DMS 273 (cell line): ENCODE measurements around the gene PLPP7.
"Not testable (repeated sequence)": the region's sequence is repeated elsewhere in the genome, so short reads cannot be mapped to it uniquely, and the experiment has no call there.

Source experiments
- DNase-seq: peaks from one replicate; lab custom pipeline; 2025; ENCODE audit not compliant: unreplicated experiment; lab: John Stamatoyannopoulos, UW

Gene PLPP7

DNA sequence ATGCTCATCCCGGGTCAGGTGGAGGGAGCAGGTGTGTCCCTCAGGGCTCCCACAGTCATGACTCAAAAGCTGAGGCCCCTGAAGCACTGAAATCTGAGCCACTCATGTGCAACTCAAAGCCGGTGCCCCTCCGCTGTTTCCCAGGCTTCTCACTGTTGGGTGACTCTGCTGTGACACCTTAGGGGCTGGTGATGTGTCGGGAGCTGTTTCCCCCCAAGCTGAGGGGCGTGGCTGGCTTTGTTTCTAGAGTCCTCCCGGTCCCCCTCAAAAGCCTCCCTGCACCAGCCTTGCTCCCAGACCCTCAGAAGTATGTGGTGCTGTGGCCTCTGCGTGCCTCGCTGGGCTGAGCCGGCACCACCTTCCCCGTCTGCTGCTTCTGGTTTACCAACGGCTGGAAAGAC lies 39.7 kb downstream of the PLPP7 start:
- no peak for DNase-seq

DNA sequence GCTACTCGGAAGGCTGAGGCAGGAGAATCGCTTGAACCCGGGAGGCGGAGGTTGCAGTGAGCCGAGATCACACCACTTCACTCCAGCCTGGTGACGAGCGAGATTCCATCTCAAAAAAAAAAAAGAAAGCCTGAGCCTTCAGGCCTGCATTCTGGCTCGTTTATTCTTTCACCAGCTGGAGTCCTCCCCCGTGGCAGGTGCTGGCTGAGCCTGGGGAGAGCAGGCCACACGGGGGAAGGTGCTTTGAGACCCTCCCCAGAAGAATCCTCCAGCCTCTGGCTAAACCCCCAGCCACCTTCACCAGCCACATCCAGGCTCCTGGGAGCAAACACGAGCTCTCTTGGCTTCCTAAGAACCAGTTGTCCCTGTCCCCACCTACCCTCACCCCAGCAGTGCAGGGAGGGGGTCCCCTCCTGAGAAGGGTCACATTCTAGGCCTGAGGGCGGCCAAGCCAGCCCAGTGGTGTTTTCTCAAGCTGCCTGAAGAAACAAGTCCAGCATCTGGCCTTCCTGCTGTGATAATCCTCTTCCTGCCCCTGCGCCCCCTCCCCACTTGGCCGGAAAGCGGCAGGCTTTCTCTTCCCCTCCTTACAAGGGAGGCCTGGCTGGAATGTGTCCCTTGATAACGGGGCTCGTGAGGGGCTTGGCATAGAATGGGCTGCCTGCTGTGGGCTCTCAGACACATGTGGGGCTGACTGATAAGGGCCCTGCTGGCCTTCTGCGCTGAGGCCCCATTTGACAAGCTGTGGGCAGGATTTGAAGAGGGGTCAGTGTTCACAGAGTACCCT lies 41.5 kb downstream of the PLPP7 start:
- DNase-seq: peak; percentile 48

DNA sequence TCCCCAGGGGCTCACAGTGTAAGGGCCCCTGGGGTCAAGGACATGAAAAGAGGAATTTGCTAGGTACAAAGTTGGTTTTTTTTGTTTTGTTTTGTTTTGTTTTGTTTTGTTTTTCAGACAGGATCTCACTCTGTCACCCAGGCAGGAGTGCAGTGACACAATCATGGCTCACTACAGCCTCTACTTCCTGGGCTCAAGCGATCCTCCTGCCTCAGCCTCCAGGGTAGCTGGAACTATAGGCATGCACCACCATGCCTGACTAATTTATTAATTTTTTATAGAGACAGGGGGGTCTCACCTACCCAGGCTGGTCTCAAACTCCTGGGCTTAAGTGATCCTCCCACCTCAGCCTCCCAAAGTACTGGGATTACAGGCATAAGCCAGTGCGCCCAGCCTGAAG lies 42.5 kb downstream of the PLPP7 start:
- not testable (repeated sequence) for DNase-seq

DNA sequence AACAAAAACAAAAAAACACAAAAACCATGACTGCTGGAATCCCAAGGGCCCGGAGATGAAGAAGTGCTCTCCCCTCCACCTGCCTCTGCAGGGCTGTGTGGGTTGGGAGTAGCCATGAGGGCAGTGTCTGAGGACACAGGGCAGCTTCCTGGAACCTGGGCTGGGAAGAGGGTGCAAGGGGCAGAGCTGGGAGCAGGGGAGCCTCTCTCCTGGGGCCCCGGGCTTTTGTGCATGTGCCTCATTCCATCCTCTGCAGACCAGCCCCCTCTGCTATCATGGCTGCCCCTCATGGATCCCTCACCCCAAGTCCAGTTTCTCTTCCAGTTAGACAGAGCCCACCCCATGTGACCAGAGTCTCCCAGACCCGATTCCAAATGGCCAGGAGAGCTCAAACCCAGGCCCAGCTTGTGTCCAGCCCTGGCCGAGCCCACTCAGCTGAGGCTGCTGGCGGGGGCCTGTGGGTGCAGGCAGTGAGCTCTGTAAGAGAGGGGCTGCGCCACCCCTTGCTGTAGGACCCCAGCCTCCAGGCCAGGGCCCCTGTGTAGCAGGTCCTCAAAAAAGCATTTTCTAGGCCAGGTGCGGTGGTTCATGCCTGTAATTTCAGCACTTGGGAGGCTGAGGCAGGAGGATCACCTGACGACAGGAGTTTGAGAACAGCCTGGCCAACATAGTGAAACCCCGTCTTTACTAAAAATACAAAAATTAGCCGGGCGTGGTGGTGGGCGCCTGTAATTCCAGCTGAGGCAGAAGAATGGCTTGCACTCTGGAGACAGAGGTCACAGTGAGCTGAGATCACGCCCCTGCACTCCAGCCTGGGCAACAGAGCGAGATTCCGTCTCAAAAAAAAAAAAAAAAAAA lies 44.5 kb downstream of the PLPP7 start:
- no peak for DNase-seq

DNA sequence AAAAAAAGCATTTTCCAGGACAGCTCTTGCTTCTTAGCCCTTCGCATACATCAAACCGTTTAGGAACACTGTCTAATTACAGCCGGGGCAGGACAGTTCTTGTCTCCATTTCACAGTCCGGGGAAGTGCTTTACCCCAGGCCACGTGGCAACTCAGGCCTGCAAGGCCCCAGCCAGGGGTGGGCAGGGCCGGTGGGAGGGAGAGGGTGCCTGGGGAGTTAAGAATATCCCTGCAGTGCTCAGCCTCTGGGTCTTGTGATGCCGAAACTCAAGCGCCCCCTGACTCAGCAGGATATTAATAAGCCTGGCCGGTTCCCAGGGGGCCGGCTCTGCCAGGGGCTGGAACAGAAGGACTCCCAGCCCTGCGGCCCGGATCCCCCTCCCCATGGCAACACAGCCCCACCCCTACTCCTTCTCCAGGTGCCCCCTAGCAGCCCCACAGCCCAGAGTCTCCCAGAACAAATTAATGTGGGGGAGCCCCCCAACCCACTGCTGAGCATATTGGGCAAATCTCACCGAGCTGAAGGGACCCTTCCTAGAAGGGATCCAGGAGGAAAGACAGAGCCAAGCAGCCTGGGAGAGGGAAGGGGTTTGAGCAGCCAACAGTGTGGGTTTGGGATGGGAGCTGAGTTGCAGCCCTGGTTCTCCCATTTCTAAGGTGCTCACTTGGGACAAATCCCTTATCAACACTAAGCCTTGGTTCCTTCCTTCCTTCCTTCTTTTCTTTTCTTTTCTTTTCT lies 45.3 kb downstream of the PLPP7 start:
- peak; percentile 64 for DNase-seq

DNA sequence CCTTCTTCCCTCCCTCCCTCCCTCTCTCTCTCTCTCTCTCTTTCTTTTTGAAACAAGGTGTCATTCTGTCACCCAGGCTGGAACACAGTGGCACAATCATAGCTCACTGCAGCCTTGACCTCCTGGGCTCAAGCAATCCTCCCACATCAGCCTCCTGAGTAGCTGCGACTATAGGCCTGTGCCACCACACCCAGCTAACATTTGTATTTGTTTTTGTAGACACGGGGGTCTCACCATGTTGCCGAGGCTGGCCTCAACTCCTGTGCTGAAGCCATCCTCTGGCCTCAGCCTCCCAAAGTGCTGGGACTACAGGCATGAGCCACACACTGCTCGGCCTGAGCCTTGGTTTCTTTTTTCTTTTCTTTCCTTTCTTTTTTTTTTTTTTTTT lies 45.8 kb downstream of the PLPP7 start:
- DNase-seq: no peak

DNA sequence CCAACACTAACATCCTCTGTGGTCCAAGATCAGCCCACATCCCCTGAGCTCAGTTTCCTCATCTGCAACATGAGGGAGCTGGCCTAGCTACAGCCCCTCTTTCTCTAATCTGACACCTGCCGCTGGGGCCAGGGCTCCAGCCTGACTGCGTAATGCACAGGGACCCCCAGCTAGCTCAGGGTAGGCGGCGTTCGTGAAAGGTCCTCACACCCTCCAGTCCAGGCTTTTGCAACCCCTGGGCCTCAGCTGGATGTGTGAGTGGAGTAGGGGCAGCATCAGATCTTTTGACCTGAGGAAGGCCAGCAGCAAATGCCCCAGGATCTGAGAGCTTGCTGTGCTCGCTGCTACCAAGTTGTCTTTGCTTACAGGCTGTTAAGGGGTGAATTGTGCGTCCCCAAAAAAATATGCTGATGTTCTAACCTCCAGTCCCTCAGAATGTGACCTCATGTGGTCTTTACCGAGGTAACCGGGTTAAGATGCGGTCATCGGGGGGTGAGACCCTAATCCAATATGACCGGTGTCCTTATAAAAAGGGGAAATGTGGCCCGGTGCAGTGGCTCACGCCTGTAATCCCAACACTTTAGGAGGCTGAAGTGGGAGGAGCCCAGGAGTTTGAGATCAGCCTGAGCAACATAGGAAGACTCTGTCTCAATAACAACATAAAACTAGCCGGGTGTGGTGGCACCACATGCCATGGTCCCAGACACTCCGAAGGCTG lies 47.8 kb downstream of the PLPP7 start:
- no peak for DNase-seq

DNA sequence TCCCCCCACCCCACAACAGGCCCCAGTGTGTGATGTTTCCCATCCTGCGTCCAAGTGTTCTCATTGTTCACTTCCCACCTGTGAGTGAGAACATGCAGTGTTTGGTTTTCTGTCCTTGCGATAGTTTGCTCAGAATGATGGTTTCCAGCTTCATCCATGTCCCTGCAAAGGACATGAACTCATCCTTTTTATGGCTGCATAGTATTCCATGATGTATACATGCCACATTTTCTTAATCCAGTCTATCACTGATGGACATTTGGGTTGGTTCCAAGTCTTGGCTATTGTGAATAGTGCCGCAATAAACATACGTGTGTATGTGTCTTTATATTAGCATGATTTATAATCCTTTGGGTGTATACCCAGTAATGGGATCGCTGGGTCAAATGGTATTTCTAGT lies 49.7 kb downstream of the PLPP7 start:
- DNase-seq: not testable (repeated sequence)

DNA sequence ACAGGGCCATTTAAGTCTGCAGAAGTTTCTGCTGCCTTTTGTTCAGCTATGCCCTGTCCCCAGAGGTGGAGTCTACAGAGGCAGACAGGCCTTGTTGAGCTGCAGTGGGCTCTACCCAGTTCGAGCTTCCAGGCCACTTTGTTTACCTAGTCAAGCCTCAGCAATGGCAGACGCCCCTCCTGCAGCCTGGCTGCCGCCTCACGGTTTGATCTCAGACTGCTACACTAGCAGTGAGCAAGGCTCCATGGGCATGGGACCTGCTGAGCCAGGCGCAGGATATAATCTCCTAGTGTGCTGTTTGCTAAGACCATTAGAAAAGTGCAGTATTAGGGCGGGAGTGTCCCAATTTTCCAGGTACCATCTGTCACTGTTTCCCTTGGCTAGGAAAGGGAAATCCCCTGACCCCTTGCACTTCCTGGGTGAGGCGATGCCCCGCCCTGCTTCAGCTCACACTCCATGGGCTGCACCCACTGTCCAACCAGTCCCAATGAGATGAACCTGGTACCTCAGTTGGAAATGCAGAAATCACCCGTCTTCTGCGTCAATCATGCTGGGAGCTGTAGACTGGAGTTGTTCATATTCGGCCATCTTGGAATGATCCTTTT lies 55.5 kb downstream of the PLPP7 start:
- not testable (repeated sequence) for DNase-seq

DNA sequence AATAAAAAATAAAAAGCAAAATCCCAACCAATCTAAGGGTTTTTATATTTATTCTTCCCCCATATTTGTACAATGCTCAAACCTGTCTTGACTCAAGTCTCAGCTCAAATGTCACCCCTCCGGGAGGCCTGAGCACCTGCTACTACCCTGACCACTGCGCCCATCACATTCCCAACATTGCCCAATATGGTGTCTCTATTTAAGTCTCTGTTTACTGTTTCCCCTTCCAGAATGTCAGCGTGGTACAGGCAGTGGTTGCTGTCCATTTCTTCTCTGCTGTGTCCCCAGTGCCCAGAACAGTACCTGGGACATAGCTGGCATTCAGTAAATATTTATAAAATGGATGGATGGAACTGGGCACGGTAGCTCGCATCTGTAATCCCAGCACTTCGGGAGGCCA lies 57.0 kb downstream of the PLPP7 start:
- DNase-seq: no peak

DNA sequence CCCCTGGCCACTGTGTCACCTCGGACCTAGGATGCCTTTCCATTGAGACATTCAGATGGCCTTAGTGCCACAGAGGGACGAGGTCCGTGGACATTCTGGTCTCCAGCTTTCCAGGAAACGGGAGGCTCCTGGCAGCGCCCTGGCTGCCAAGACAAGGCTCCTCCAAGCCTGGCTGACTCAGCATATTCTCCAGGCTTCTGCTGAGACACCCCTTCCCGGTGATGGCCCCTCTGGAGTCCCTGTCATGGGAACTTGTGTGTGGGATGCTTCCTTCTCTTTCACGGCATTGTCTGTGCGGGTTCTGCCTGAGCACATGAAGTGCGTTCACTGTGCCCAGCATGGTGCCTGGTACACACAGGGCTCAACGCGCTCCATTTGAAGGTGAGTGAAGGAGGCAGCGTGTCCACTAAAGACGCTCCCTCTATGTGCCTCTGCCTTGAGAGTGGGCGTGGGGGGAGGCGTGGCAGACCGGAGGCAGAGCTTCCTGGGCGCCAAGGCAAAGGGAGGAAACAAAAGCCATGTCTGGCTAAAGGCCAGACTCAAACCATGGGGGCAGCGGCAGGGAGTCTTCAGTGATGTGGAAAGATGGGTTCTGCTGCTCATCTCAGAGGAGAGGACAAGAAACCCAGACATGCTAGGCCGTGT lies 58.0 kb downstream of the PLPP7 start:
- DNase-seq: no peak

DNA sequence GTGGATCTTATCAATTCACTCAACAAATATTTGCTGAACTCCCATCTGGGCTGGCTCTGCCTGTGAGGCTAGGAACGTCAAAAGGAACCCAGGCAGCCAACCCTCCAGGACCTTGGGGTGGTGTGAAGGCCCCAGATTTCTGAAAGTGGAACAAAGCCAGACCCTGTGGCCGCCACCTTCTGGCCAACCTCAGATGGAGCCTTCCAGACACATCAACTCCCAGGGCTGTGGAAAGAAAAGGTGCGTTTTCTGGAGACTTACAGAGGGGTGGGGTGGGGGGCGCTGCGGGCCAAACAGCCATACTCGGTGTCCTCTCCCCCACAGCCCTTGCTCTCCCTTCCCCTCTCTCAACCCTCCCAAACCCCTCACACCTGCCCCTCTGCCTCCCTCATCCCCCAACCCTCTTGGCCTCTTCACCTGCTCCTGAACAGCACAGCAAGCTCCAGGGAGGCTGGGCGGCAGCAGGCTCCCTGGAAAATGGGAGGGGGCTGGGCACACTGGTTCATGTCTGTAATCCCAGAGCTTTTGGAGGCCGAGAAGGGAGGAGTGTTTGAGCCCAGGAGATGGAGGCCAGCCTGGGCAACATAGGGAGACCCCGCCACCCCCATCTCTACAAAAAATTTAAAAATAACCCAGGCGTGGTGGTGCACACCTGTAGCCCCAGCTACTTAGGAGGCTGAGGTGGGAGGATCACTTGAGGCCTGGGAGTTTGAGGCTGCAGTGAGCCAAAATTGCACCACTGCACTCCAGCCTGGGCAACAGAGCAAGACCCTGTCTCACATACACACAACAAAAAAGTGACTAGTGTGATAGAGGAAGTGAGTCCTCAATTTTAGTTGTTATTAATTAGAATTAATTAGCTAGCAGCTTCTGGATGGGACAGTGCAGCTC lies 59.4 kb downstream of the PLPP7 start:
- peak; percentile 27 for DNase-seq

DNA sequence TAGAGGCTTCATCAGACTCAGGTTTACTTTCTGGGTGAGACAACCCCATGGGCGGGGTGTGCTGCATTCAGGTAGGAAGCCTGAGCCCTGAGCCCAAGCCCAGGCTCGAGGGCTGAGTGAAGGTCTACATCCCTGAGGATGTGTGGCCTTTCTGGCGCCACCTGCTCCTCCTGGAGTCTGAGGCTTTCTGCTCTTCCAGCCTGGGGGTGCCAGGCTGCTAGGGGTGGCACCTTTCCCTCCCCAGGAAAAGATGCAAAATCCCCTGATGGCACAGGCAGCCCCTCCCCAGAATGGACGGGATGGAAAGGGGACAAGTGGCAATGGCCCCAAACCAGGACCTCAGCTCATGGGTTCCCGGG lies 60.0 kb downstream of the PLPP7 start:
- DNase-seq: no peak

DNA sequence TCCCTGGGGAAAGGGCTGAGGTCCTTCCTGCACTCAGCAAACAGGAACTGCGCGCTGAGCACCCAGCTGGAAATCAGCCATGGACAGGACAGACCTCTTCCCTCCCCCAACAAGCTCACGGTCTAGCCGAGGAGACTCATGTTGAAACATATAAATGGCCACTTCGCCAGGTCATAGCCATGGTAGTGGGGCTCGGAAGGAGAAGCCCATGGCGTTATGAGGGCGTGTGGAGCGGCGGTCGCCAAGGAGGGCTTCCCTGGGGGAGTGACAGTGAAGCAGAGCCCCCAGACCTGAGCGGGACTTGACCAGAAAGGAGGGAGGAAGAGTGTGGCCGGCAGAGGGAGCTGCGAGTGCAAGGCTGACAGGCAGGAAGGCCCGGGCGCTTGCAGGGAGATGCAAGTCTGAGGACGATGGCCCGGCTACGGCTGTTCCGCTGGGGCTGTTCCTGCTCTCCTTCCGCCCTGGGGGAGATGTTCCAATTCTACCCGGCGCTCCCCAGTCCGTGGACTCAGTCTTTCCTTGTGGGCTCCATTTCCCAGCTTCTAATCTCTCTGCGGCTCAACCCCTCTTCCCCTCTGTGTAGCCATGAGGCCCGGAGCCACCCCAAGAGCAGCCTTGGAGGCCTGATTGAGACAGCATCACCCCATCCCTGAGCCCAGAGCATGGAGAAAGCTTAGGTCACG lies 60.5 kb downstream of the PLPP7 start:
- DNase-seq: peak; percentile 91

DNA sequence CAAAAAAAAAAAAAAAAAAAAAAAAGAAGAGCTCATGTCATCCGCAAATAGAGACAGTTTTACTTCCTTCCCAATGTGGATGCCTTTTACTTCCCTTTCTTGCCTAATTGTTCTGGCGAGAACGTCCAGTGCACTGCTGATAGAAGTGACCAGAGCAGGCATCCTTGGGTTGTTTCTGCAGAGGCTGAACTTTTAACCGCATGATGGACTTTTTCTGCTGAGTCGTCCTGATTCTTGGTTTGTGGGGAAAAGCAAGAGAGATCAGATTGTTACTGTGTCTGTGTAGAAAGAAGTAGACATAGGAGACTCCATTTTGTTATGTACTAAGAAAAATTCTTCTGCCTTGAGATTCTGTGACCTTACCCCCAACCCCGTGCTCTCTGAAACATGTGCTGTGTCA lies 67.0 kb downstream of the PLPP7 start:
- DNase-seq: not testable (repeated sequence)

DNA sequence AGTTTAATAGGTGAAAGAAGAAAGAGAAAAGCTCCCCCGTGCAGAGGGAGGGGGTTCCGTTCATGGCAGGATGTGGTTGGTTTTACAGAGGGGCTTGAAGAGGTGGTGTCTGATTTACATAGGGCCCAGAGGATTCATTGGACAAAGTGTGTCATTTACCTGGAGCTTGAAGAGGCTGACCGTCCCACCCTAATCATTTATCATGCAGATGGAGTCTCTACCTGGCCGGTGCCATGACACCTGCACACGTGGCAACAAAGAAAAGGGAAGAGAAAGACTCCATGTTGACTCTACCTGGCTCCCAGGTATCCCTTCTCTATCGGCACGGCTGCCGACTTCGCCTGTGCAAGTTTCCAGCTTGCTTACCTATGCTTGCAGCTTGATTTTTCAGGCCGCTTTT lies 69.0 kb downstream of the PLPP7 start:
- no peak for DNase-seq
